GF-D8 (cell line): Measurements from ENCODE around the gene MEIS2.
A peak's percentile ranks its signal among the peaks of the same experiment; 100 is the strongest.

Experiments used
- DNase-seq: peaks from one replicate; lab custom pipeline; 2025; lab: John Stamatoyannopoulos, UW

The MEIS2 gene

DNA sequence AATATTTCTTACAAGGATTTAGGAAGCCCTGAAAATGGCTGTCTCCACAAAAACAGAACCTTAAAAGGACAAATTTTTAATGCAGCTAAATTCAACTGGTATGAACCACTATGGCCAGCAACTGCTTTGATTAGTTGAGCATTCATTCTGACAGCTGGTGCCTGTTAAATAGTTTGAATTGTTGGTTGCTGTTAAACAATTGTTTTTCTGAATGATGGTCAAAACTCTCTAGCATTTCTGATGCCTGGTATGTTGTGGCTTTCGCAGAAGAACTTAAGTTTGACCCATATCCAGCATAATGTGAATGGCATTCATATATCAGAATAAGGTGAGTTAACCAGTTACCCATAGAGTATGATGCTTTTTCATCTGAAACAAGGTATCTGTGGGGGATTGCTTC, 138.4 kb downstream of the MEIS2 start:
- DNase-seq, result no peak

DNA sequence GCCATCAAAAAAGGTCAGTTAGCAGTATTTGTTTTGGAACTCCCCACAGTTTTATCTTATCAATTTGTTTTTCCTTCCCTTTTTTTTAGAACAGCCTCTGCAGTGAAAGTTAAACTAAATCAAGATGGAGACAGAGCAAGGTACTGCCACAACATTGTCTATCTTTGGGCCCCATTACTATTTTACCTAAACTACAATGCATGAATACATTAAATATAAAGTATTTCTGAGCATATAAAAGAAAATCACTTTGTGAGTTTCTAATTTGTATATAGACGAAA, 139.5 kb downstream of the MEIS2 start:
- DNase-seq, result no peak

DNA sequence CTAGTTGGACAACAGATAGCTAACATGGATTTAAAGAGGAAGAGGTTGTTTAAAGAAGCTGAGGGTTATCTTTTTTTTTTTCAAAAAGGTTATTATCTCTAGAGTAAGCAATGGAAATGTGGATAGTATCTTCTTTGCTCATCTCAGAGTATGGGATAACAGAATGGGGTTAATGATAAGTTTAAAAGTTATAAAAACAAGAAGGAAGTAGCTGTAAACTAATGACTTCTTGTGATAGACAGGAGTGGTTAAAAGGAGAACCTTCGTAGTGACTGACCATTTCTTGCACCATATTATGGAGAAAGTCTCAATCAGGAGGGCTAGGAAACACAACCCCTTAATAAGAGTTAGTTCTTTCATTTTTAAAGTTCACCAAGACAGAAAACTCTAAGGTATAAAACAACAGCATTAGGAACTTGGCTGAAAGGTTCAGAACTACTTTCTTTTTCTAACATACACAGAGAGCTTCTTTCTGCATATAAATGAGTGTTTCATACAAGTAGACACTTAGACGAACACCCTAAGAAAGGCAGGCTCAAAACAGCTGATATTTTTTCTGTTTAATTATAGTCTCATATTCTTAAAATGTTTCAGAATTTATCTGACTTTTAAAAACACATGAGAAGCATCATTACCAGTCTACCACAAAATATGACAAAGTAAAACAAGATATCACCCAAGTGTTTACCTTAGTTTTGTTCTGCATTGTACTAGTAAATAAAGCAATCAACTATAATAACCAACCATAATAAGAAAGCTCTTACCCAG, 140.0 kb downstream of the MEIS2 start:
- peak; percentile 5 for DNase-seq

DNA sequence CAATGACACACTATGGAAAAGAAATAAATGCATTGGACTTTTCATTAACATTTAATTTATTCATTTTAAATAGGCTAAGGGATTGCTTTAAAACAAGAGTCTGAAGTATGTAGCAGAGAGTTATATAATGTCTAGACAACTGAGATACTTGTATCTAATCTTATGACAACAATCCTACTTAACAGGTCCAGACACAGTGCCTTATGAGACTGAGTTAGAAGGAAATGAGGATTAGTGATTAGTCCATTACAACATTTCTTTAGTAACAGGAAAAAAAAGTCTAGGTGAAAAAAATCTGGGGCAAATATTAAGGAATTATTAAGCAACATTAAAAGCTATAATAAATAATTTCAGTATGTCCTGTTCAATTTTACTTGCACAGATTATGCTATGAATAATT, 140.6 kb downstream of the MEIS2 start:
- DNase-seq, result no peak

DNA sequence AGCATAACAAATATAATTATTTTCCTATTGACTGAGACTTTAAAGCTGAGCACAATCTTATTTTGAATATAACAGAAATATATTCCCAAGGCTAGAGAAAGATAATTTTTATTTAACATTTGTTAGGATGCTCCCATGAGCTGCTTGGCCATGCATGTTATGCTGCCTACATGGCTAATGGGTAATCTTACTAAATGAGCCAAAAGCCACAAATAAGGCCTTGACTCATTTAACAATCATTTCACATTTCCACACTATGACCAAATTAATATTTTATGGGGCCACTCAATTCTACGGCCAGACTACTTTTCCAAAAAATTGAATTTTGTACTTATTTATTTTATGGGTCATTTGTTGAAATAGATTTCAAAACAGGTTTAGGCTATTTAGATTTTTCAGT, 141.7 kb downstream of the MEIS2 start:
- DNase-seq, result no peak

DNA sequence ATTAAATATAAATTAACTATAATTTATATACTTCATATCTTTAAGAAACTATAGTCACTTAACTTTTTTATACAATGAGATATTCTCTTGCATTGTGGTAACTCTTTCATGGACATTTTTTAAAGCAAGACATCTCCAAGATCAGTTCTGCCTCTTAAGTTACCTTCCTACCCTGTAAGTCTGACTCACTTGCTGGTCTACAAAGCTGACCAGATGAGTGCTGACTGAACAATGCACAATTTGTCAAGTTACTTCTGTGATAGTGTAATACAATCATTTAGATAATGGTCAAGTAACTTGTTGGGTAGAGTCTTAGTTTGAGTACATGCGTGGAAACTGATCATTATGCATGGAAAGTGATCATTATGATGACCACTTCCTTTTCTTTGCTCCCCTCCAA, 145.9 kb downstream of the MEIS2 start:
- DNase-seq, result no peak

DNA sequence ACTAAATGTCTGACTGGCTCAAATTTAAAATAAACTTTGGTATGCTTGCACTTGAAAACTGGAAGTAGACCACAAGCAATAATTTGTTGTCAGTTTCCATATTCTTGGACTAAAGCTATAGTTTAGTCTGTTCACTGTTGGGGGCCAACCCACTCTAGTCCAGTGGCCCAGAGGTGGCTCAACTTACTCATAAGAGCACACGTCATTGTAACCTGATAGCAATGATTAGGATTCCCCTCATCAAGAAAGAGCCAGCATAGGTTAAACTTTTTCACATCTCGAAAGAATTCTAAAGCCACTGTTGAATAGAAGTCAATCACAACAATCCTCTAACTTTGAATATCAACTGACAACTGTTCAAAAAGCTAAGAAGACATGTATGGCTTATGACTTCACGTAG, 147.0 kb downstream of the MEIS2 start:
- DNase-seq, result no peak

DNA sequence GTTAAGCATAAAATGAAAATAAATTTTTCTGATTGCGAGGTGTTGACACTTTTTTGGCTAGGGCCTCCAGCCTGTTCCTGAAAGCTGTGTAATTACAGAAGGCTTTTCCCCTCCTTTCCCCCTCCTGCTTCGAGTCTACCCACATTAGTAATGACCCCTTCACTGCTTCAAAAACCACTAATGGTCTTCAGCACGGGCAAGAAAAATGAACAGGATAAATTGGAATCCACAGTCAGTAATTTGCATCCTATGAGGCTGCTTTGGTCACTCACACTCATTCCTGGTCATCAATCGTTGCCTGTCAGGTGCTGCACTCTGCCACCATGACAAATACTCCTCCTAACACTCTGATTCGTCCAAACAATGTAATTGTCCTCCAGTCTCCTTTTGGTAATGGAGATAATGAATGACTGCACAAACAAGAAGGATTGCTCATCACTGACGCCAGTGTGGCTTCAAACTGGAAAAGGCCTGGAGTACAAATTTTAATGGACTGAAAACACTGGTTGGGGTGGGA, 148.6 kb downstream of the MEIS2 start:
- no peak for DNase-seq

DNA sequence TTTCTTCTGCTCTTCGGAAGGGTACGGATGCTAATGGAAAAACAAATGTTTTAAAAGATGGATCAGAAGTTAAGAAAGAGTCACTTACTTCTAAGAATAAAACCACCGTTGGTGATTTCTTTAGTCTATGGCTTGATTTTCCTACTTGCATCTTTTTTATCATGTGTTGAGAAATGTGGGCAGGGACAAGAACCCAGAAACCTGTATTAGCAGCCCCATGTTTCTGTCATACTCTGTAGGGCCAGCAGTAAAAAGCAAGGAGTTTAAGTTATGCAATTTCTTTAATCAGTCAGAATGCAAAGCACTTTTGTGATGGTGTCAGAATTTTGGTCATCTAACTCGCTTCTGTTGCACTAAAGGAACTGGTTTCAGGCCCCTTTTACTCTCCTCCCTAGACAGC, 150.0 kb downstream of the MEIS2 start:
- DNase-seq, result no peak

DNA sequence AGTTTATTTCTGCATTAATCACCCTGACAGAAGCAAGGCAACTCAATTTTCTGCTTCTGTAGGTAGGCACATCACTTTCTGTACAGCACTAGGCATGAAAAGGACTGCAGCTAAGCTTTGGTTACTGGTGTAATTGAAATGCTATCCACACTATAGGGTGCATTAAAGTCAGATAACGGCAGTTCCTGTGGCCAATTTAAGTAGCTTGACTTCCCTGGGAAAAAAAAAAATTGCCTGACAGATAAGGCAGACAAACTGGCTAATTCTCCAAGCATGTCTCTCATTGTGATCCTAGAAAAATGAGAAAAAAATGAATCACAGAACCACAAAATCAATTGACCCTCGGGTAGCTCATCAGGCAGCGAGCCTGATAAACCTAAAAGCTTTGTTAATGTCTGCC, 151.4 kb downstream of the MEIS2 start:
- no peak for DNase-seq

DNA sequence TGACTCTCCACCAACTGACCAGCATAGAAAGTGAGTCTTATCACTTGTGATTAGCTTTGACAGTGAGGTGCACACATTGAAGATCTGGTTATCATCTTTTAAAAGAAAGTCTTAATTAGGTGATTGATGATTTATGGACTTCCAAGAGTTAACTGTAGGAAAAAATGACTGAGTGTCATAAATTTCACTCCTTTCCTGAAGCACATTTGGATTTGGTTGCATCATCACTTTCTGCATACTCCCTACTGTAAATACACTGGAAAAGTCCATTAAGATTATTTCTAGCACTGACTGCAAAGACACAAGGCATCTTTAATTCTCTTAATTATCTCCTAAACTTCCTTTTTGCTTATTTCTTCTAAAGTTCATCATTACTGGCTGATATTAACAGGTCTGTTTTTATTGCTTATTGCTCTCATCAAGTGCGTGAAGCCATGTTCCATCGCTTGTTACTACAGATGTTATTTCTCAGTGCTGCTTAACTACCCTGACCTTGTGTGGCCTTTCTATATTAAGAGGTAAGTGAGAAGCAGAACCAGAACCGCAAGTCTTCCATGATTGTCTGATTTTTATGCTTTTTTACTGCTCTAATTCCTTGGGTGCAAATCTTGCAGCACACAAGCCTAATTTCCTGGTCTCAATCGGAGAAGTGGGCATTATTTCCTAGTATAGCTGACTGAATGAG, 153.2 kb downstream of the MEIS2 start:
- no peak for DNase-seq

DNA sequence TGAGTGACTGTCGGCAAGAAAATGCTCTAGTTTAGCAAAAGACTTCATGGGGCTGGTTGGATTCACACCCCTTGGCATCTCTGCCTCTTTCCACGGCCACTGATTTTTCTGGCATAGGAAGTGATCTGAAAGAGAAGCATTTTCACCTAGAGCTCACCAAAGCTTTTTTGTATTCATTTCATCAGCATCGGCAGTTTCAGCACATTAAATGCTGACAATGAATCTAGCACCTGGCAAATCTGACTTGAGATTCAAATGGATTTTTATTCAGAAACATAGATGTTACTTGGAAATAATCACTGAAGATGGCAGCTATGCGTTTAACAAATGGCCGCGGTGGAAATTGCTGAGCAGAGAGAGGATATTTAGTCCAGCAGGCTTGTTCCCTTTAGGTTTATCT, 155.9 kb downstream of the MEIS2 start:
- DNase-seq, result no peak

DNA sequence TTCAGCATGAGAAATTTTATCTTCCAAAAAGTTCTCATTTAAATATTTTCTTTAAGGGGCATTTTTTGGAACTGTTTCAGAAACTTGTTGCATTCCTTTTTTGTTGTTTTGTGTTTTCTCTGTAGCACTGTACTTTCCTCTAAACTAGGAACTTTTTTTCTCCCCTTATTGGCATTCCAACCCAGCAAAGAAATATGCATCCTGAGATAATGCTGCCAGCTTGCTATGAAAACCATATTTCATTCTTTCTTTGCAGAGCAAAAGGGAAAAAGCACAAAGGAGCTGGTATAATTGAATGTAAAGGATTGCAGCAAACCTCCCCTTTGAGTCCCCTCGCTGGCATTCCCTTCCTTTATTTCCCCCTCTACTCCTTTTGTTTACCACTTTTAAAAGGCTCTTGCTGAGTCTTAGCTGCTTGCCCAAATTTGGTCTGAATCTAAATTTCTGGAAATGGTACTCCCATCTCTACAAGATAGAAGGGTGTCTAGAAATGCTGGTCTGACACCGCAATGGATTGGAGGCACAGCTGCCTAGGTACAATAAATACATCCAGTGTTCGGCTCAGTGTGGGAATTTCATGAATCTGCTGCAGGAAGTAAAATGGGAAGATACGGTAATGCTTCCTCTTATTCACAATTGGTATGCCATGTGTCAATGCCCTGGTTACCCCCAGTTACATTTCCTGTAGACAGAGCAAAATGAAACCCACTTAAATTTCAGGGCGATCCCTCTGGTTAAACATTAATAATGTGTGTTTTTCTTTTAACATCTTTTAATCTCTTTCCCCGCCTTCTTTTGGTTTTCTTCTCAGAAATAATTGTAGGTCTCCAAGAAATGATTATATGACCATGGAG, 156.6 kb downstream of the MEIS2 start:
- no peak for DNase-seq

DNA sequence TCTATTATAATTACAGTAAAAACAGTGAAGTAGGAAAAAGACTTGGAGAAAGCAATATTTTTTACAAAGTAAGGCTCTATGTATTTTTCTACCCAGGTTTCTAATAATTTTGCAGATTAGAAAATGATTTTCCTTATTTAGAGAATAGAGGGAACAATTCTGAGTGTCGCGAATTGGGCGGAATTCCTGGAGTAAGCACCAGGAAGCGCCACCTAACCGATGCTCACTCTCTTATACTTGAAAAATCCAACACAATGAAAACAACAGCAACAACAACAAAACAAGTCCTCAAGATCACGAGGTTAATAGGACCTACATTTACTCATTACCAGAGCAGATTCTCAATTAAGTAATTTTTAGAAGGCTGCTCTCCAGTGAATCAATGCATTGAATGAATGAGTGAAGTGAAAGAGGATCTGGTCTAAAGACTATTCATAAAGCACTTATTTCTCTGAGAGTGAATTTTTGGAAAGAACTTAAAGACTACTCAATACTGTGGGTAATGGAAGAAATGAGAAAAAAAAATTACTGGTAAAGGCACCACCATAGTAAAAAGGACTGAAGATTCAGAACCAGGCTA, 158.0 kb downstream of the MEIS2 start:
- no peak for DNase-seq

DNA sequence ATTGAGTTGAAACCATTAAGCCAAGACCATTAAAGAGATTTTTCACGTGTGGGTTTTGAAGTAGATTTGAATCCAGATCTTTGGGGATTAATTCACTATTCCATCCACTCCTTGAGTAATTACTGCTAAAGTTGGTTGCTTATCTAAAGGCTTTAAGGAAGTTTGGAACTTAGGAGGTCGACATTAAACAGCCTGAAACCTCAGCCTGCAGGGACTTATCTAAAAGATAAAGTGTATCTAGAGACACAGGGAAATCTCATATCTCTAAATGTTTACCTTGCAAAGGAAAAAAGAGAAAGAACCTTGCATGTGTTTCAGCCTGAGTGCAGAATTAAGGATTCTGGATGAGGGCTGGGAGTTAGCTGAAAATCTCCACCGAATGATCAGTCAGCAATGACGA, 158.6 kb downstream of the MEIS2 start:
- DNase-seq, result no peak

DNA sequence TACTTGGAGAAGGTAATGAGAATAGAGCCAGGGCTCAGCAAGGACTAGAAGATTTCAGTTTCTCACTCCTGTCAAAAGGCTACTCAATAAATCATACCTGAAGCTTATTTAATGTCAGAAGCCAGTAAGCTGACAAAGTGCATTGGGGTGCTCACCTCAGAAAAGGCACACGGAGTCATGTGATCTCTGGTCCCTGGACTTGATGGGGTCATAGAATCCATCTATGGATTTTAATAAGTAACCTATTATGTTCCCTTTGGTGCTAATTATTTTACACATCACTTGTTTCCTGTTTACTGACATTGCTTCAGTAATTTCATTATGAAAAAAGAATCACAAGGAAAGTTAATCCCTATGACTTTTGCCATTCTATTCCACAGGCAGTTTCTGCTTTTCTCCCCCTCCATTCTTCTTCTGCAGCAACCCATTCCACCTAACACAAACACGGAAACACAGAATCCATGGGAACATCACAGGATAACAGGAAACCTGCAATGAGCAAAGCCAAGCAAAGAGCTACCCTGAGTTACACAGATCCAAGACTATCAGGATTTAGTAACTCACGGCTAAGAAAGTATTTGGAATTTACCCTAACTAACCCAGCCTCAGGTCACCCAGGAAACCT, 159.6 kb downstream of the MEIS2 start:
- no peak for DNase-seq

DNA sequence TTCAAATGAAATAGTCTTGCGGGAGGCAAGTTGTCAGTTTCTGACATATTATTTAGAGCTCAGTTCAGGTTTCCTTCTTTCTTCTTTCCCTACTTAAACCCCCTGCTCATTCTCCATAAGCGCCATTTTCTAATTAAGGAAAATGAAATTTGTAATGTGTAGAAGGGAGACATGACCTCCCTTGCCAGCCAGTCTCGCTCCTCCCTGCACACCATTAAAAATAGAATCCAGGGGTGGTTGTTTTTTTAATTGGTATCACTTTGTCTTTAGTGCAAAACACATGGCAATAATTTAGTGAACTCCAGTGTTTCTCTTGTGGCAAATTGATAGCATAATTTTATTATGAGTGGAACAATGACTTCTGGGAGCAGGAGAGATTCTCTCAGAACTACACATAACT, 160.1 kb downstream of the MEIS2 start:
- no peak for DNase-seq

DNA sequence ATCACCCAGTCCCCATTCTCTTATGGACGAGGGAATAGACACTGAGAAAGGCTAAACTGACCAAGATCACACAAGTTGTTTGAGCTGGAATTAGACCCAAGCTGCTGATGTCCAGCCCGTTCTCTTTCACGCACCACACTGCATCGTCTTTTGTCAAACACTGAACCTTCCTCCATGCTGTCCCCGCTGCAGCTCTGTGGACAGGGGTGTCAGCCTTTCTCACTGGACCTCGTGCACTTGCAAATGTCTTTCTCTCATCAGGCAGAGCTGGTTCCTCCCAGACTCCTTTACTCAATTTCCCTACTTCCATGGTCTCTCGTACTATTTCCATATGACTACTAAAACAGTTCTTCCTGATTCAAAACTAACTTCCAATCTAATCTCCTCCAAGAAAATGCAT, 161.6 kb downstream of the MEIS2 start:
- DNase-seq, result no peak

DNA sequence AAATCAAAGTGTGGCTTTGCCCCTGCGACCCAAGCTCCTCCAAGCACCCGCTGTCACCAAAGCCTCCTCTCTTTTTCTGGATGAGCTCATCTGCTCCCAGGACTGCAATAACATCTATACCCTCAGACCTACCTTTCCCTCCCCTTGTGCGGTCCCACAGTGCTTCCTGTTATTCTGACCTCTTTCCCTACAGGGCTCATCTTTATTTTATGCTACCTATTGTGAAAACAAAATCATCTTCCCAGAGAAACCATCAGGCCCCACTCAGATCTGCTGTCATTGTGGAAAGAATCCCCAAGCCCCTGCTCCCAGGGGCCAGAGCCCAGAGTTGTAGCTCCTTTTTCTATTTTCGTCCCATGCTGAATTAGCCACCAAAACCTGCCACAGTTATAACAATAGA, 162.2 kb downstream of the MEIS2 start:
- no peak for DNase-seq

DNA sequence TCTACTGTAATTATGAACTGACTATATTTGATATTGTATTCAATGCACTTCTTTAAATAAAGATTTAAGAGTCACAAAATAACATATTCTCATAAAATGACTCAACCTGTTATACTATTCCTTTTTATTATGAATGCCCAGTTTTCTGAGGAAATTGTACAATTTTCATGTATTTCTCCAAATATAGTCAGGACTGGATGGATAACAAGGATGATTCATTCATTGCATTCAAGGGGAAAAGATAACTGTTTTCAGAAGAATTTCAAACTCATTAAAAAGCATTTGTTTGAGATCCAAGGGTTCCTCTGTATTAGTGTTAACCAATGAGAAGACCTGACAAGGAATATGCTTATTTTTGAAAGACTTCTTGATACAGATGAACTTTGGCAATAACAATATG, 163.7 kb downstream of the MEIS2 start:
- DNase-seq, result no peak

DNA sequence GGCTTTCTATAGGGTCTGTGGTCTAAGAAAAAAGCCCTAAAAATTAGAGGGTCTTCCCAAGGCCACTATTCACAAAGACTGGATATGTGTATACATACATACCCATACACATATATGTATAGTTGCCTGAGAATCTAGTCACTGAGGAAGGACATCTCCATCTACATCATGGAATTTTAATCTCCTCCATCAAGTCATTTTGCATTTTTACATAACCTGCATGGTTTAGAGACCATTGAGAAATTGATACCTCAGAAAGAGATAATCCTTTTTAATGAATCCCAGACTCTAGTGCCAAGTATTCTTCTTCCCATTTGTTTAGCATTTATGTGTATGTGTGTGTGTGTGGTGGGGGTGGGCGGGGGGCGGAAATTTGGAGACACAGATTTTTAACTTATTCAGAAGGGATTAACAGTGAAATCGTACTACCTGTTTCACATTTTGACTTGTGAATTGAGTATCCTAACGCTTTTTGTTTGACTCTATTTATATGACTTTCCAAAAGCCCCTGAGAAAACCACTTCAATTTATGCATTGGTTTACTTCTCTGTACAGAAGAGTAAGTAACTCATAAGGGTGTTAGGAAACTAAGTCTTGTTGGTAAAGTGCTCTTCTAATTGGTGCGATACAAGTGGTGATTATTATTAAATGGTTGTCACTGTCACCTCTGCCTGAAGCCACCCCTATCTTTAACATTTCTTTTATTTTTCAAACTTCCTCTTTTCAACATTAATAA, 166.9 kb downstream of the MEIS2 start:
- DNase-seq, result no peak
